NCI-H2196 (cell line): Measurements from ENCODE around the gene SHISAL2B.
"Not testable (repeated sequence)": the region's sequence is repeated elsewhere in the genome, so short reads cannot be mapped to it uniquely, and the experiment has no call there.

Source experiments
- DNase-seq: peaks from one replicate; lab custom pipeline; 2025; ENCODE audit not compliant: unreplicated experiment; lab: John Stamatoyannopoulos, UW

The SHISAL2B gene

DNA sequence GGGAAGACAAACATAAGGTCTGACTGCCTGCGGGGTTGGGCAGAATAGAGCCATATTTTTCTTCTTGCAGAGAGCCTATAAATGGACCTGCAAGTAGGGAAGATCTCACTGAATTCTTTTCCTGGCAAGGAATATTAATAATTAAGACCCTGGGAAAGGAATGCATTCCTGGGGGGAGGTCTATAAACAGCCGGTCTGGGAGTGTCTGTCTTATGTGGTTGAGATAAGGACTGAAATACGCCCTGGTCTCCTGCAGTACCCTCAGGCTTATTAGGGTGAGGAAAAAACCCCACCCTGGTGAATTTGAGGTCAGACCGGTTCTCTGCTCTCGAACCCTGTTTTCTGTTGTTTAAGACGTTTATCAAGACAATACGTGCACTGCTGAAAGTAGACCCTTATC lies 6.1 kb downstream of the SHISAL2B start:
- not testable (repeated sequence) for DNase-seq

GRCh38 chr5:64700765-64701164 lies 10.5 kb downstream of the SHISAL2B start:
- no peak for DNase-seq

DNA sequence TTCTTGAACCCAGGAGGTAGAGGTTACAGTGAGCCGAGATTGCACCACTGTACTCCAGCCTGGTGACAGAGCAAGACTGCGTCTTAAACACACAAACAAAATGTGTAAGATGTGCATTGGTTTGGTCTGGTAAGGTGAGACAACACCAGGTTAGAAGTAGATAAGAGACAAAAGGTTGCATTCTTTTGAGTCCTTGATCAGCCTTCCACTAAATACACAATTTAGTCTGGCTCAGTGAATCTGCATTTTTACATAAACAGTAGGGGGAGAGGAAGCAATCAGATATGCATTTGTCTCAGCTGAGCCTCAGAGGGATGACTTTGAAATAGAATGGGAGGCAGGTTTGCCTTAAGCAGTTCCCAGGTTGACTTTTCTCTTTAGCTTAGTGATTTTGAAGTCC lies 15.8 kb downstream of the SHISAL2B start:
- DNase-seq: not testable (repeated sequence)

GRCh38 chr5:64707191-64707590 lies 16.9 kb downstream of the SHISAL2B start:
- DNase-seq: no peak

DNA sequence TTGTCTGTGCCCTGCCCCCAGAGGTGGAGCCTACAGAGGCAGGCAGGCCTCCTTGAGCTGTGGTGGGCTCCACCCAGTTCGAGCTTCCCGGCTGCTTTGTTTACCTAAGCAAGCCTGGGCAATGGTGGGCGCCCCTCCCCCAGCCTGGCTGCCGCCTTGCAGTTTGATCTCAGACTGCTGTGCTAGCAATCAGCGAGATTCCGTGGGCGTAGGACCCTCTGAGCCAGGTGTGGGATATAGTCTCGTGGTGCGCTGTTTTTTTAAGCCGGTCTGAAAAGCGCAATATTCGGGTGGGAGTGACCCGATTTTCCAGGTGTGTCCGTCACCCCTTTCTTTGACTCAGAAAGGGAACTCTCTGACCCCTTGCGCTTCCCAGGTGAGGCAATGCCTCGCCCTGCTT lies 24.2 kb downstream of the SHISAL2B start:
- DNase-seq: not testable (repeated sequence)

GRCh38 chr5:64722588-64722987 lies 32.3 kb downstream of the SHISAL2B start:
- DNase-seq: no peak

- no peak for DNase-seq
Measured at GRCh38 chr5:64727150-64727549, 36.8 kb downstream of the SHISAL2B start.

- no peak for DNase-seq
Measured at GRCh38 chr5:64742411-64742810, 52.1 kb downstream of the SHISAL2B start.

GRCh38 chr5:64742821-64743220 lies 52.5 kb downstream of the SHISAL2B start:
- DNase-seq: no peak

- DNase-seq: no peak
Measured at GRCh38 chr5:64744914-64745313, 54.6 kb downstream of the SHISAL2B start.

DNA sequence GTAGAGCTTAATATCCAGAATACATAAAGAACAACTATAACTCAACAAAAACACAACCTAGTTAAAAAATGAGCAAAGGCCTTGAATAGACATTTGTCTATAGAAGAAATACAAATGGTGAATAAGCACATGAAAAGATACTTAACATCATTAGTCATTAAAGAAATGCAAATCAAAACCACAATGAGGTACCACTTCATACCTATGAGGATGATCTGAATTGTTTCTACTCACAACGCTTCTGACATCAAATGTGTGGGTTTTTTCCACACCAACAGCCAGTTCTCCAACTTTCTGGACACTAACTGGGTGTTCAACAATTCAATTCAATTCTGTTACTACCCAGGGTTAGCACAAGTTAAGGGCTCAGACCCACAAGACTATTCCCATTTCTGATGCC lies 56.1 kb downstream of the SHISAL2B start:
- DNase-seq: no peak

- no peak for DNase-seq
Measured at GRCh38 chr5:64749385-64749784, 59.1 kb downstream of the SHISAL2B start.

- no peak for DNase-seq
Measured at GRCh38 chr5:64754066-64754465, 63.8 kb downstream of the SHISAL2B start.

DNA sequence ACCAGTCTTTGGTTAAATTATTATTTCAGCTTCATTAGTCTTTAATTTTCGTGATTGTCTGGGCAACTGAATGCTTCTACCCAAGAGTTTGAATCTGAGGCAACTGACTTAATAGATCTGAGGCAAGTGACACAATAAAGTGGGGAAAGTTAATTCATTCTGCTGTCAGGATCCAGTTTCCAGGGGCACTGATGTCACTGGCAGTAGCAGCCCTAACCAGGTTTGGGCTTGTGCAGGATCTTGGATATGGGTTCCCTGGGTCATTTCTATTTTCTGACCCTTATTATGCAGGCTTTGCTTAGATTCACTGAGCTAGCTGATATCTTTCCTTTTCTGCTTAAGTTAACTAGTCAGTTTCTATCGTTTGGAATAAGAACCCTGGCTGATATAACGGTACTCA lies 68.6 kb downstream of the SHISAL2B start:
- no peak for DNase-seq

- DNase-seq: no peak
Measured at GRCh38 chr5:64759960-64760660, 69.8 kb downstream of the SHISAL2B start.

DNA sequence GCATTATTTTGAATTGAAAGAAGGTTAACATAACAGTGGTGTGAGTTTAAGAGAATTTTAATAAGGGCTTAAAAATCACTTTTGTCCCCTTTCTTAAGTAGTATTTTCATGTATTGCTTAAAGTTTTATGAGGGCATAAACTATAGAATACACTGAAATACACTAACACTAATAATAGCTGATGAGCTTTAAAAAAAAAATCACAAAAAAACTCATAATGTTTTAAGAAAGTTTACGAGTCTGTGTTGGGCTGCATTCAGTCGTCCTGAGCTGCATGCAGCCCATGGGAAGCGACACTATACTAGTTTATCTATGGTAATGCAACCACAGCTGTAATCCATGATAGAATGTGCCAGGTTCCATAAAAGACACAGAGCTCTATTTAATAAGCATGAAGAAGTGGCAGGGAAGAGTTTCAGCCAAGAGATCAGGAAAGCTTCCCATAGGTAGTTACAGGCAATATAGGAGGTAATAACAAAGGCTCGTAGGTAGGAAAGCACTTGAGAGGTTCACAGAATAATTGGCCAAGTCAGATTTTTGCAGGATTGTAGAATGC lies 73.7 kb downstream of the SHISAL2B start:
- no peak for DNase-seq

- no peak for DNase-seq
Measured at GRCh38 chr5:64765804-64766504, 75.7 kb downstream of the SHISAL2B start.

GRCh38 chr5:64766941-64767340 lies 76.6 kb downstream of the SHISAL2B start:
- no peak for DNase-seq
